ENCODE measurements around the gene MYO6. TPM values are rescaled to one million over a fixed set of nuclear protein-coding genes. Genes with fewer than 3 reads are reported as not detected.

Gene MYO6
- total RNA-seq, 1 experiment from 2014 or later, result 44.1 TPM

GRCh38 chr6:75856902-75857301, 107.9 kb downstream of the MYO6 start (continued):
- no peak for TF ChIP-seq REST (IDR thresholded peaks at IDR 0.05; ENCODE audit: low read depth)
- TF ChIP-seq CBX3 (IDR thresholded peaks at IDR 0.05; ENCODE audit: low read depth), result no peak
- TF ChIP-seq EGR1 (IDR thresholded peaks at IDR 0.05; ENCODE audit: low read depth), result no peak
- no peak for TF ChIP-seq POLR2A (IDR thresholded peaks at IDR 0.05; ENCODE audit: borderline replicate concordance, extremely low read depth, insufficient read depth, insufficient read length)
- TF ChIP-seq JUND (IDR thresholded peaks at IDR 0.05), result no peak
- TF ChIP-seq EZH2phosphoT487 (IDR thresholded peaks at IDR 0.05; ENCODE audit: borderline replicate concordance), result no peak
- no peak for TF ChIP-seq ZNF274 (IDR thresholded peaks at IDR 0.05; ENCODE audit: low read depth, low read length)
- no peak for TF ChIP-seq ATF3 (IDR thresholded peaks at IDR 0.05)

- no peak for DNase-seq (ENCODE audit: low read depth, low spot score)
- H3K4me2 ChIP-seq (ENCODE audit: low read length), result no peak overlapping the region
- no peaks in the 10 kb centered on the region for H3K27me3 ChIP-seq (ENCODE audit: insufficient read depth, low read length)
- RAD21 ChIA-PET (ENCODE audit: low non-redundant PET in 1 of 2, low total read pairs in 2 of 2, uncharacterized antibody in 2 of 2, unreplicated experiment in 2 of 2), result no interaction called here
- CTCF ChIA-PET, result no interaction called here
- TF ChIP-seq SP1 (IDR thresholded peaks at IDR 0.05; ENCODE audit: low read depth), result no peak
- TF ChIP-seq RAD21 (IDR thresholded peaks at IDR 0.05; ENCODE audit: low read depth), result no peak
- TF ChIP-seq SIN3A (IDR thresholded peaks at IDR 0.05; ENCODE audit: low read depth), result no peak
- no peak for TF ChIP-seq ZNF274 (IDR thresholded peaks at IDR 0.05; ENCODE audit: low read depth, low read length)
- no peak for TF ChIP-seq CEBPB (IDR thresholded peaks at IDR 0.05; ENCODE audit: low read depth)
- no peak for TF ChIP-seq POLR2A (IDR thresholded peaks at IDR 0.05; ENCODE audit: borderline replicate concordance, extremely low read depth, insufficient read depth, insufficient read length)
- TF ChIP-seq ATF3 (IDR thresholded peaks at IDR 0.05), result no peak
- no peak for TF ChIP-seq POLR2AphosphoS5 (IDR thresholded peaks at IDR 0.05; ENCODE audit: low read depth, low read length)
- no peak for TF ChIP-seq MAX (IDR thresholded peaks at IDR 0.05)
- TF ChIP-seq ZBTB33 (IDR thresholded peaks at IDR 0.05; ENCODE audit: extremely low read depth, insufficient replicate concordance, low read length), result no peak
- TF ChIP-seq CBX3 (IDR thresholded peaks at IDR 0.05; ENCODE audit: low read depth), result no peak
- TF ChIP-seq EZH2phosphoT487 (IDR thresholded peaks at IDR 0.05; ENCODE audit: borderline replicate concordance), result no peak
- no peak for TF ChIP-seq JUND (IDR thresholded peaks at IDR 0.05)
- TF ChIP-seq YY1 (IDR thresholded peaks at IDR 0.05; ENCODE audit: extremely low read depth, insufficient replicate concordance, low read depth, low read length), result no peak
- TF ChIP-seq SRF (IDR thresholded peaks at IDR 0.05; ENCODE audit: low read depth), result no peak
- no peak for TF ChIP-seq FOSL1 (IDR thresholded peaks at IDR 0.05; ENCODE audit: low read depth)
- TF ChIP-seq EGR1 (IDR thresholded peaks at IDR 0.05; ENCODE audit: low read depth), result no peak
- H3K79me2 ChIP-seq (ENCODE audit: insufficient read depth, low read length), result no peaks in the 10 kb centered on the region
- BruUV-seq (replicated peaks), result no TSS peak
- peaks cover 4 to 8% of the 10 kb centered on the region in 2 experiments; a peak in 3 of 4 replicates for H3K4me1 ChIP-seq (ENCODE audit: control insufficient read depth in 1 of 2, insufficient read depth in 2 of 2, low read length in 2 of 2)
- POLR2A ChIA-PET, result no interaction called here
- H3K36me3 ChIP-seq (ENCODE audit: control insufficient read depth in 1 of 2, insufficient read depth in 2 of 2, low read length in 2 of 2), result peaks cover 5 to 20% of the 10 kb centered on the region in 2 experiments; a peak in 3 of 4 replicates
- no peak for ATAC-seq
- no peak overlapping the region for H3K9ac ChIP-seq (ENCODE audit: low read length)
- H3K4me3 ChIP-seq (replicated peaks in 1 of 2; ENCODE audit: low read depth in 1 of 2, low read length in 2 of 2), result no peak overlapping the region
- no peak overlapping the region for H2AFZ ChIP-seq (ENCODE audit: low read depth, low read length, poor library complexity, severe bottlenecking)
- no peak overlapping the region for H3K27ac ChIP-seq (ENCODE audit: low read depth, low read length)
- intact Hi-C loops (cut with micrococcal nuclease), result no loop called here
- H4K20me1 ChIP-seq (ENCODE audit: insufficient read depth), result no peaks in the 10 kb centered on the region
- H3K9me3 ChIP-seq (ENCODE audit: control insufficient read depth in 1 of 2, insufficient read depth in 1 of 2, low read depth in 1 of 2, low read length in 2 of 2), result no peaks in the 10 kb centered on the region
- H3K9me2 ChIP-seq (ENCODE audit: insufficient read depth), result no peaks in the 10 kb centered on the region
Observed at GRCh38 chr6:75863001-75863400, 114.0 kb downstream of the MYO6 start.

All from HCT116 (cell line).